ENCODE measurements around the gene LST1. TPM values are rescaled to one million over a fixed set of nuclear protein-coding genes. Genes with fewer than 3 reads are reported as not detected.

The LST1 gene
- total RNA-seq, 1 experiment from 2014 or later, result not detected

DNA sequence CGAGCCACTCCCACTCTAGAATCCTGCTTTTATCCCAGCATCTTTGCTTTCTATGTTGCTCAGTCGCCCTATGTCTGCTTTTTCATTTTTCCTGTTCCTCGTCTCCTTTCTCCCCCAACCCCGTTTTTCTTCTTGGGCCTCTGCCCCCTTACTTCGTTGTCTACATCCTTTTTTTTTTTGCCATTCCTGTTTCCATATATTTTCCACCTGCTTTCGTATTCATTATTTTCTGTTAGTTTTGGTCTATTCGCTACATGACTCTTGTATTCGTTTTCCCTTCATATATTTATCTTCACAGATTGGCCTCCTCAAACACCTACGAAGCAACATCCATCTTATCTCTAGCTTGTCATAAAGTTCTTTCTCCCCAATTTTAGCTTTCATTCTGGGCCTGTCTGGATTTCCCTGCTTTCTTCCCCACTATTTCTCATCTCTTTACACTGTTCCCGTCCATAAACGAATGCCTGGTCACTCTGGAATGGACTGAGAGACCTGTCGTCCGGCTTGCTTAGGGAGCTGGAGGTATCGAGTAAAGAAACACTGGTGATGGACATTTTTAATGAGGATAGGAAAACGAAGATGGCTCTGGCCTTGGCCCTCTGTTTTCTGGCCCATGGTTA is 35.4 kb downstream of the LST1 start:
- Histone ChIP-seq H3K4me1 (ENCODE audit: control insufficient read depth, insufficient read depth, low read length) (peaks cover 12% of the 10 kb centered on the region), H3K36me3 (ENCODE audit: control insufficient read depth, insufficient read depth, low read length) (peaks cover 27% of the 10 kb centered on the region), H3K27me3 (ENCODE audit: control insufficient read depth, insufficient read depth, low read length) (no peaks in the 10 kb centered on the region), H3K4me3 (ENCODE audit: low read depth in 2 of 2, low read length in 2 of 2) (peak overlapping the region; percentile 83 to 84), H3K27ac (ENCODE audit: low read length) (peak overlapping the region; percentile 100), H3K9me3 (ENCODE audit: control insufficient read depth, insufficient read depth, low read depth, low read length) (no peaks in the 10 kb centered on the region)
- DNase-seq (ENCODE audit: low read depth, low spot score) (no peak), ATAC-seq (no peak)
- intact Hi-C loops (cut with micrococcal nuclease; ENCODE audit: unreplicated experiment) (loop anchor here (1.0 kb wide), 1 partner anchor 9 kb away; no protein-coding TSS in a partner anchor), in situ Hi-C loops (cut with HindIII; ENCODE audit: low pct_unique_long_range_greater_than_20kb, low sequenced_read_pairs) (no loop called here)
- POLR2A ChIA-PET, result no interaction called here
- BruUV-seq (replicated peaks), result TSS peak; percentile 84
- TF ChIP-seq, protein P1, sequence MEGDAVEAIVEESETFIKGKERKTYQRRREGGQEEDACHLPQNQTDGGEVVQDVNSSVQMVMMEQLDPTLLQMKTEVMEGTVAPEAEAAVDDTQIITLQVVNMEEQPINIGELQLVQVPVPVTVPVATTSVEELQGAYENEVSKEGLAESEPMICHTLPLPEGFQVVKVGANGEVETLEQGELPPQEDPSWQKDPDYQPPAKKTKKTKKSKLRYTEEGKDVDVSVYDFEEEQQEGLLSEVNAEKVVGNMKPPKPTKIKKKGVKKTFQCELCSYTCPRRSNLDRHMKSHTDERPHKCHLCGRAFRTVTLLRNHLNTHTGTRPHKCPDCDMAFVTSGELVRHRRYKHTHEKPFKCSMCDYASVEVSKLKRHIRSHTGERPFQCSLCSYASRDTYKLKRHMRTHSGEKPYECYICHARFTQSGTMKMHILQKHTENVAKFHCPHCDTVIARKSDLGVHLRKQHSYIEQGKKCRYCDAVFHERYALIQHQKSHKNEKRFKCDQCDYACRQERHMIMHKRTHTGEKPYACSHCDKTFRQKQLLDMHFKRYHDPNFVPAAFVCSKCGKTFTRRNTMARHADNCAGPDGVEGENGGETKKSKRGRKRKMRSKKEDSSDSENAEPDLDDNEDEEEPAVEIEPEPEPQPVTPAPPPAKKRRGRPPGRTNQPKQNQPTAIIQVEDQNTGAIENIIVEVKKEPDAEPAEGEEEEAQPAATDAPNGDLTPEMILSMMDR (IDR thresholded peaks at IDR 0.05), result no peak
- TF ChIP-seq, protein P2, sequence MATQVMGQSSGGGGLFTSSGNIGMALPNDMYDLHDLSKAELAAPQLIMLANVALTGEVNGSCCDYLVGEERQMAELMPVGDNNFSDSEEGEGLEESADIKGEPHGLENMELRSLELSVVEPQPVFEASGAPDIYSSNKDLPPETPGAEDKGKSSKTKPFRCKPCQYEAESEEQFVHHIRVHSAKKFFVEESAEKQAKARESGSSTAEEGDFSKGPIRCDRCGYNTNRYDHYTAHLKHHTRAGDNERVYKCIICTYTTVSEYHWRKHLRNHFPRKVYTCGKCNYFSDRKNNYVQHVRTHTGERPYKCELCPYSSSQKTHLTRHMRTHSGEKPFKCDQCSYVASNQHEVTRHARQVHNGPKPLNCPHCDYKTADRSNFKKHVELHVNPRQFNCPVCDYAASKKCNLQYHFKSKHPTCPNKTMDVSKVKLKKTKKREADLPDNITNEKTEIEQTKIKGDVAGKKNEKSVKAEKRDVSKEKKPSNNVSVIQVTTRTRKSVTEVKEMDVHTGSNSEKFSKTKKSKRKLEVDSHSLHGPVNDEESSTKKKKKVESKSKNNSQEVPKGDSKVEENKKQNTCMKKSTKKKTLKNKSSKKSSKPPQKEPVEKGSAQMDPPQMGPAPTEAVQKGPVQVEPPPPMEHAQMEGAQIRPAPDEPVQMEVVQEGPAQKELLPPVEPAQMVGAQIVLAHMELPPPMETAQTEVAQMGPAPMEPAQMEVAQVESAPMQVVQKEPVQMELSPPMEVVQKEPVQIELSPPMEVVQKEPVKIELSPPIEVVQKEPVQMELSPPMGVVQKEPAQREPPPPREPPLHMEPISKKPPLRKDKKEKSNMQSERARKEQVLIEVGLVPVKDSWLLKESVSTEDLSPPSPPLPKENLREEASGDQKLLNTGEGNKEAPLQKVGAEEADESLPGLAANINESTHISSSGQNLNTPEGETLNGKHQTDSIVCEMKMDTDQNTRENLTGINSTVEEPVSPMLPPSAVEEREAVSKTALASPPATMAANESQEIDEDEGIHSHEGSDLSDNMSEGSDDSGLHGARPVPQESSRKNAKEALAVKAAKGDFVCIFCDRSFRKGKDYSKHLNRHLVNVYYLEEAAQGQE (IDR thresholded peaks at IDR 0.05; ENCODE audit: insufficient read depth in 1 of 2, low read depth in 2 of 2, low read length in 1 of 2), result no peak
- no peak; the same call in 1 of the 2 replicates for TF ChIP-seq POLR2AphosphoS5 (IDR thresholded peaks at IDR 0.05; ENCODE audit: low read depth, low read length)
- CTCF ChIA-PET, result interaction anchor here (0.6 kb wide), 1 partner anchor 86 kb away, joined by 3 read pairs; no protein-coding TSS in a partner anchor

DNA sequence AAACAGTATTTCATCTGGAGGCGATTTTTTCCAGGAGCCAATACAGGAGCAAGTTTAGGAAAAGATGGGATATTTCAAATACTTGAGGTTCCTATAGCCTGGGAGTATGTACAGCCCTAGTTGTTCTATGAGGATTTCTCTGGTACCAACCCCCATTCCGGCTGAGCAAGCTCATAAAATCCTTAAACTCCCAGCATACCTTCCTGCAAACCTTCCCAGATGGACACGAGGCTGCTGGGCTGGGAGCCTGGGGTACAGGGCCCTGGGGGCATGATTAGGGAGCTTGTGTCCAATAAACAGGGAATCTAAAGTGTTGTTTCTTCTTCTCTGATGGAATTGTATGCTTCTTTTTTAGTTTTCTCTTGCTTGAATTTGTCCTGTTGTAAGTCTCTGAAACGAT is 35.9 kb downstream of the LST1 start:
- Histone ChIP-seq H3K36me3 (ENCODE audit: control insufficient read depth, insufficient read depth, low read length) (peaks cover 33% of the 10 kb centered on the region), H3K27me3 (ENCODE audit: control insufficient read depth, insufficient read depth, low read length) (no peaks in the 10 kb centered on the region), H3K4me1 (ENCODE audit: control insufficient read depth, insufficient read depth, low read length) (peaks cover 12% of the 10 kb centered on the region), H3K4me3 (ENCODE audit: low read depth in 2 of 2, low read length in 2 of 2) (peak overlapping the region; percentile 83 to 84), H3K9me3 (ENCODE audit: control insufficient read depth, insufficient read depth, low read depth, low read length) (no peaks in the 10 kb centered on the region), H3K27ac (ENCODE audit: low read length) (peak overlapping the region; percentile 100)
- CTCF ChIA-PET, result no interaction called here
- TF ChIP-seq POLR2AphosphoS5 (IDR thresholded peaks at IDR 0.05; ENCODE audit: low read depth, low read length) (no peak), SIN3A (IDR thresholded peaks at IDR 0.05; ENCODE audit: borderline replicate concordance, insufficient read depth, low read depth, low read length) (no peak), TCF7L2 (IDR thresholded peaks at IDR 0.05; ENCODE audit: low read depth, low read length) (no peak)
- TF ChIP-seq, protein P1 (IDR thresholded peaks at IDR 0.05), result no peak
- TF ChIP-seq, protein P2 (IDR thresholded peaks at IDR 0.05; ENCODE audit: insufficient read depth in 1 of 2, low read depth in 2 of 2, low read length in 1 of 2), result no peak
- no TSS peak for BruUV-seq (replicated peaks)
- DNase-seq (ENCODE audit: low read depth, low spot score) (no peak), ATAC-seq (no peak)
- POLR2A ChIA-PET, result no interaction called here
- in situ Hi-C loops (cut with HindIII; ENCODE audit: low pct_unique_long_range_greater_than_20kb, low sequenced_read_pairs) (no loop called here), intact Hi-C loops (cut with micrococcal nuclease; ENCODE audit: unreplicated experiment) (loop anchor here (1.0 kb wide), 1 partner anchor 8 kb away; no protein-coding TSS in a partner anchor)
